Breast epithelium (tissue), 3 donors: ENCODE results near the gene GARS1.

Experiments
- CTCF ChIP-seq, 3 donors: fragments of 450-650 bp; IDR thresholded peaks; one replicate each; pipeline ENCODE4 v1.5.1; 2016 to 2017; ENCODE audit warnings: antibody characterized with exemption in 3 of 3, mild to moderate bottlenecking in 3 of 3, moderate library complexity in 3 of 3
- POLR2A ChIP-seq: fragments of 450-650 bp; IDR thresholded peaks from one replicate; pipeline ENCODE4 v1.6.1; 2016; ENCODE audit warnings: antibody characterized with exemption, mild to moderate bottlenecking, moderate library complexity
- POLR2AphosphoS5 ChIP-seq, 3 donors: sonication (generic); formaldehyde crosslinking; IDR thresholded peaks; one replicate each; pipeline ENCODE4 v1.6.1; 2017; ENCODE audit warnings: antibody characterized with exemption in 3 of 3

GRCh38 chr7:30555525-30555924 lies 39.2 kb upstream of the GARS1 start:
- TF ChIP-seq POLR2A (no peak), CTCF (IDR thresholded peaks at IDR 0.05) (no peak), POLR2AphosphoS5 (IDR thresholded peaks at IDR 0.05) (no peak)
